HepG2 (cell line): ENCODE data around the gene CAPS. TPM values are rescaled to one million over a fixed set of nuclear protein-coding genes. Genes with fewer than 3 reads are reported as not detected.
A peak's percentile ranks its signal among the peaks of the same experiment; 100 is the strongest.

Experiments
- AKAP8 ChIP-seq: sonication (generic); formaldehyde crosslinking; IDR thresholded peaks from 2 replicates; pipeline ENCODE4 v1.5.1; 2020; ENCODE audit warnings: mild to moderate bottlenecking, missing genetic modification reagents
- CBX2 ChIP-seq, 2 experiments: fragments of 200-600 bp in 1 of 2; sonication (generic); formaldehyde crosslinking in 1 of 2; IDR thresholded peaks; 2 replicates each; pipeline versions ENCODE4 v1.7.0 to v1.8.1; 2018 to 2022; ENCODE audit warnings: low read depth in 2 of 2, low read length in 1 of 2, mild to moderate bottlenecking in 1 of 2, missing genetic modification reagents in 1 of 2
- GATA4 ChIP-seq: sonication (generic); IDR thresholded peaks from 2 replicates; pipeline ENCODE4 v1.6.1; 2016; ENCODE audit warnings: antibody characterized with exemption, low read depth, borderline replicate concordance
- GATAD2A ChIP-seq: IDR thresholded peaks from 2 replicates; pipeline ENCODE4 v1.6.1; 2016
- JUNB ChIP-seq: sonication (generic); formaldehyde crosslinking; IDR thresholded peaks from 2 replicates; pipeline ENCODE4 v1.8.0; 2022; ENCODE audit warnings: missing genetic modification reagents, mild to moderate bottlenecking, borderline replicate concordance
- MED1 ChIP-seq: sonication (generic); formaldehyde crosslinking; IDR thresholded peaks from 2 replicates; pipeline ENCODE4 v1.4.0; 2020; ENCODE audit warnings: missing genetic modification reagents
- MEIS1 ChIP-seq: sonication (generic); formaldehyde crosslinking; IDR thresholded peaks from 2 replicates; pipeline ENCODE4 v1.9.0; 2021; ENCODE audit warnings: mild to moderate bottlenecking, missing genetic modification reagents, moderate library complexity, borderline replicate concordance
- MXD4 ChIP-seq: IDR thresholded peaks from 2 replicates; pipeline ENCODE4 v1.6.1; 2016; ENCODE audit warnings: mild to moderate bottlenecking, missing biosample characterization, missing genetic modification reagents
- NR2C2 ChIP-seq: sonication (generic); formaldehyde crosslinking; IDR thresholded peaks from 2 replicates; pipeline ENCODE4 v1.4.0; 2020; ENCODE audit warnings: missing genetic modification reagents, mild to moderate bottlenecking, moderate library complexity, borderline replicate concordance
- PAWR ChIP-seq: sonication (generic); formaldehyde crosslinking; IDR thresholded peaks from 2 replicates; pipeline ENCODE4 v1.4.0; 2020; ENCODE audit warnings: missing genetic modification reagents, mild to moderate bottlenecking, borderline replicate concordance
- PRPF4 ChIP-seq: fragments of 200-400 bp; formaldehyde crosslinking; IDR thresholded peaks from 2 replicates; pipeline ENCODE4 v1.6.1; 2016; ENCODE audit warnings: low read length, low read depth; ENCODE audit not compliant: poor library complexity, severe bottlenecking
- RFX5 ChIP-seq: IDR thresholded peaks from 2 replicates; pipeline ENCODE4 v1.6.1; 2011; ENCODE audit warnings: low read depth, low read length, improper control_type of control experiment
- SPEN ChIP-seq: sonication (generic); formaldehyde crosslinking; IDR thresholded peaks from 2 replicates; pipeline ENCODE4 v1.5.1; 2020; ENCODE audit warnings: low read depth, mild to moderate bottlenecking, missing genetic modification reagents
- SRY ChIP-seq: sonication (generic); formaldehyde crosslinking; IDR thresholded peaks from 2 replicates; pipeline ENCODE4 v1.8.0; 2022; ENCODE audit warnings: mild to moderate bottlenecking, missing genetic modification reagents
- TAF15 ChIP-seq: fragments of 200-400 bp; formaldehyde crosslinking; IDR thresholded peaks from one replicate; pipeline ENCODE4 v1.6.1; 2018; ENCODE audit warnings: mild to moderate bottlenecking, low read depth, low read length; ENCODE audit not compliant: poor library complexity, severe bottlenecking
- TEAD2 ChIP-seq: sonication (generic); formaldehyde crosslinking; IDR thresholded peaks from 2 replicates; pipeline ENCODE4 v1.9.0; 2021; ENCODE audit warnings: missing genetic modification reagents
- U2AF1 ChIP-seq: fragments of 200-400 bp; formaldehyde crosslinking; optimal IDR thresholded peaks from 2 replicates; pipeline ENCODE3; 2017; ENCODE audit warnings: mild to moderate bottlenecking, low read depth, low read length
- ZBTB1 ChIP-seq: sonication (generic); formaldehyde crosslinking; IDR thresholded peaks from 2 replicates; pipeline ENCODE4 v1.4.0; 2020; ENCODE audit warnings: missing genetic modification reagents, borderline replicate concordance
- ZNF101 ChIP-seq: sonication (generic); formaldehyde crosslinking; IDR thresholded peaks from 2 replicates; pipeline ENCODE4 v1.4.0; 2020; ENCODE audit warnings: mild to moderate bottlenecking, low read depth, missing genetic modification reagents, borderline replicate concordance
- ZNF333 ChIP-seq: sonication (generic); formaldehyde crosslinking; IDR thresholded peaks from 2 replicates; pipeline ENCODE4 v1.4.0; 2020; ENCODE audit warnings: mild to moderate bottlenecking, missing genetic modification reagents, borderline replicate concordance
- ZNF350 ChIP-seq: sonication (generic); formaldehyde crosslinking; IDR thresholded peaks from 2 replicates; pipeline ENCODE4 v1.4.0; 2020; ENCODE audit warnings: mild to moderate bottlenecking, low read depth, missing genetic modification reagents, borderline replicate concordance
- ZNF660 ChIP-seq: sonication (generic); formaldehyde crosslinking; IDR thresholded peaks from 2 replicates; pipeline ENCODE4 v1.5.1; 2020; ENCODE audit warnings: mild to moderate bottlenecking, low read depth, missing genetic modification reagents, borderline replicate concordance
- ZNF841 ChIP-seq: sonication (generic); formaldehyde crosslinking; IDR thresholded peaks from 2 replicates; pipeline ENCODE4 v1.8.1; 2023; ENCODE audit warnings: missing genetic modification reagents, borderline replicate concordance
- ZSCAN31 ChIP-seq: sonication (generic); formaldehyde crosslinking; IDR thresholded peaks from 2 replicates; pipeline ENCODE4 v1.5.0; 2020; ENCODE audit warnings: low read depth, mild to moderate bottlenecking, missing genetic modification reagents
- polyA plus RNA-seq, 8 experiments: library from polyadenylated mRNA; depleted of rRNA in 3 of 8; stranded (reverse) in 7 of 8; unstranded in 1 of 8; fragments of >200 nt; fragmentation: Illumina TruSeq in 4 of 8; extraction: Trizol in 4 of 8; gene quantifications; 2 replicates each; pipeline versions ENCODE4 v1.2.1 to v1.2.3, GENCODE V29; 2011 to 2016; ENCODE audit warnings: low read depth in 4 of 8, missing spikeins in 1 of 8, mixed read lengths in 1 of 8; ENCODE audit not compliant: insufficient read depth in 1 of 8
- total RNA-seq, 5 experiments: library from RNA; depleted of rRNA; stranded (reverse); fragments of >200 nt; fragmentation: Illumina TruSeq; extraction: Trizol; gene quantifications; 2 replicates each; pipeline ENCODE4 v1.2.3, GENCODE V29; 2016; ENCODE audit warnings: low read depth in 1 of 5
- TF ChIP-seq, protein P1 (sequence below): sonication (generic); formaldehyde crosslinking; IDR thresholded peaks from 2 replicates; pipeline ENCODE4 v1.4.0; 2020; ENCODE audit warnings: low read depth, missing genetic modification reagents
- TF ChIP-seq, protein P2 (sequence below): sonication (generic); formaldehyde crosslinking; IDR thresholded peaks from 2 replicates; pipeline ENCODE4 v1.8.0; 2022; ENCODE audit warnings: missing genetic modification reagents, low read depth, mild to moderate bottlenecking, borderline replicate concordance

CAPS gene
- total and polyA plus RNA-seq, 2 of the 13 experiments (the other 11 are each of a cell fraction or from before 2014, with no cell fraction given): 3.1 TPM

DNA sequence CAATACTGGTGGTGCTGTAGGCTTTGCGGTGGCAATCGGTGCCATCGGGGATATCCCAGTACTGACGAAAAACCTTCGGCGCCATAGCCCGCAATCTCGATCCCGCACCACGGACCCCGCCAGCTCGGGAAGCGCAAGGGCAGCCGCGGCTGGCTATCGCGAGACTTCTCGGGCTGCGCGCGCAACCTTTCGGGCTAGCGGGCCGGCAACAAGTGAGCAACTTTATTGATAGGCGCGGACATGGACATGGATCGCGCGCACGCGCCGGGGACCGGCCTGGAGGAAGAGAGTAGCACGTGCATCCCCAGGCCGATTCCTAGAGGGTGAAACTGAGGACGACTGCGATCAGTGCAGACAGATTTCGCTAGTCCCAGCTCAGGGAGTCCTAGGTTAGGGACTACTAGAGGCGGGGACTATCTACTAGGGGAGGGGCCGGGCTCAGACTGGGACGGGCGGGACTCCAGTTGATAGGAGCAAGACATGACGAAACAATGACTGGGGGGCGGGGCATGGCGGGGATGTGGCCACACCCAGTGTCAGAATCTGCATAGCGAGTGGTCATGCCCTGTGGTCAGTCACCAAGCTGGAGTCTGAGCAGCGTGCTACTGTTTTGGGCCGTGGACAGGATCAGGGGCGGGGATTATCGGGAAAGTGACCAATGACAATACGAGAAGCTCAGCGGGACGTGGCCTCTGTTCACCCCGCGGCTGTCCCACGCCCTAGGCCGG is 10.3 kb upstream of the CAPS start, which contains the start of gene NDUFA11 (continued):
- no peak for TF ChIP-seq TAF15
- TF ChIP-seq NR2C2 (CRISPR knock-in tag): peak; percentile 78
- TF ChIP-seq ZNF841 (CRISPR knock-in tag): no peak
- TF ChIP-seq U2AF1: no peak
- no peak for TF ChIP-seq TEAD2 (CRISPR knock-in tag)
- TF ChIP-seq GATAD2A (CRISPR knock-in tag): peak; percentile 28; the same call in 1 of the 2 replicates
- 0 out of 2 replicates have a peak, but pooled peaks have one; percentile 45 for TF ChIP-seq AKAP8 (CRISPR knock-in tag)
- peak; percentile 40; the same call in 1 of the 2 replicates for TF ChIP-seq GATA4
- TF ChIP-seq ZNF660: no peak
- peak; percentile 74 for TF ChIP-seq ZSCAN31
- no peak; the same call in 1 of the 2 replicates for TF ChIP-seq ZBTB1 (CRISPR knock-in tag)
- peak; percentile 94 for TF ChIP-seq SRY
- TF ChIP-seq MEIS1: no peak
- TF ChIP-seq, protein P1, sequence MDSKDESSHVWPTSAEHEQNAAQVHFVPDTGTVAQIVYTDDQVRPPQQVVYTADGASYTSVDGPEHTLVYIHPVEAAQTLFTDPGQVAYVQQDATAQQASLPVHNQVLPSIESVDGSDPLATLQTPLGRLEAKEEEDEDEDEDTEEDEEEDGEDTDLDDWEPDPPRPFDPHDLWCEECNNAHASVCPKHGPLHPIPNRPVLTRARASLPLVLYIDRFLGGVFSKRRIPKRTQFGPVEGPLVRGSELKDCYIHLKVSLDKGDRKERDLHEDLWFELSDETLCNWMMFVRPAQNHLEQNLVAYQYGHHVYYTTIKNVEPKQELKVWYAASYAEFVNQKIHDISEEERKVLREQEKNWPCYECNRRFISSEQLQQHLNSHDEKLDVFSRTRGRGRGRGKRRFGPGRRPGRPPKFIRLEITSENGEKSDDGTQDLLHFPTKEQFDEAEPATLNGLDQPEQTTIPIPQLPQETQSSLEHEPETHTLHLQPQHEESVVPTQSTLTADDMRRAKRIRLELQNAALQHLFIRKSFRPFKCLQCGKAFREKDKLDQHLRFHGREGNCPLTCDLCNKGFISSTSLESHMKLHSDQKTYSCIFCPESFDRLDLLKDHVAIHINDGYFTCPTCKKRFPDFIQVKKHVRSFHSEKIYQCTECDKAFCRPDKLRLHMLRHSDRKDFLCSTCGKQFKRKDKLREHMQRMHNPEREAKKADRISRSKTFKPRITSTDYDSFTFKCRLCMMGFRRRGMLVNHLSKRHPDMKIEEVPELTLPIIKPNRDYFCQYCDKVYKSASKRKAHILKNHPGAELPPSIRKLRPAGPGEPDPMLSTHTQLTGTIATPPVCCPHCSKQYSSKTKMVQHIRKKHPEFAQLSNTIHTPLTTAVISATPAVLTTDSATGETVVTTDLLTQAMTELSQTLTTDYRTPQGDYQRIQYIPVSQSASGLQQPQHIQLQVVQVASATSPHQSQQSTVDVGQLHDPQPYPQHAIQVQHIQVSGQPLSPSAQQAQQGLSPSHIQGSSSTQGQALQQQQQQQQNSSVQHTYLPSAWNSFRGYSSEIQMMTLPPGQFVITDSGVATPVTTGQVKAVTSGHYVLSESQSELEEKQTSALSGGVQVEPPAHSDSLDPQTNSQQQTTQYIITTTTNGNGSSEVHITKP (CRISPR knock-in tag): peak; percentile 40; the same call in 1 of the 2 replicates
- TF ChIP-seq RFX5: 0 out of 2 replicates have a peak, but pooled peaks have one; percentile 24
- TF ChIP-seq CBX2 (IDR thresholded peaks at IDR 0.05; ENCODE audit: low read depth, low read length): no peak
- no peak for TF ChIP-seq CBX2 (CRISPR knock-in tag; IDR thresholded peaks at IDR 0.05; ENCODE audit: low read depth)
- TF ChIP-seq JUNB (CRISPR knock-in tag): no peak
- TF ChIP-seq PAWR (CRISPR knock-in tag): no peak
- TF ChIP-seq ZNF333 (CRISPR knock-in tag): no peak
- peak; percentile 88 for TF ChIP-seq PRPF4
- TF ChIP-seq, protein P2, sequence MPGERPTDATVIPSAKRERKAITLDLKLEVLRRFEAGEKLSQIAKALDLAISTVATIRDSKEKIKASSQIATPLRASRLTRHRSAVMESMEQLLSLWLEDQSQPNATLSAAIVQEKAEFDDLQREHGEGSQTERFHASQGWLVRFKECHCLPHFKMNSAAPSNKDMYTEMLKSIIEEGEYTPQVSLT (CRISPR knock-in tag): 0 out of 2 replicates have a peak, but pooled peaks have one; percentile 49
- TF ChIP-seq ZNF350 (CRISPR knock-in tag): peak; percentile 99
- peak; percentile 78 for TF ChIP-seq MXD4 (CRISPR knock-in tag)
- TF ChIP-seq SPEN (CRISPR knock-in tag): peak; percentile 98
- peak; percentile 75 for TF ChIP-seq MED1 (CRISPR knock-in tag)
- no peak; the same call in 1 of the 2 replicates for TF ChIP-seq ZNF101 (CRISPR knock-in tag)
